Activated T-cell treated with anti-CD3 and anti-CD28 coated beads for 24 hours (primary cell): ENCODE results near the gene RANBP9.

Experiments
- DNase-seq: peaks from one replicate; pipeline ENCODE4 v3.0.0-alpha.2; 2020; ENCODE audit warnings: low read depth

The RANBP9 gene

DNA sequence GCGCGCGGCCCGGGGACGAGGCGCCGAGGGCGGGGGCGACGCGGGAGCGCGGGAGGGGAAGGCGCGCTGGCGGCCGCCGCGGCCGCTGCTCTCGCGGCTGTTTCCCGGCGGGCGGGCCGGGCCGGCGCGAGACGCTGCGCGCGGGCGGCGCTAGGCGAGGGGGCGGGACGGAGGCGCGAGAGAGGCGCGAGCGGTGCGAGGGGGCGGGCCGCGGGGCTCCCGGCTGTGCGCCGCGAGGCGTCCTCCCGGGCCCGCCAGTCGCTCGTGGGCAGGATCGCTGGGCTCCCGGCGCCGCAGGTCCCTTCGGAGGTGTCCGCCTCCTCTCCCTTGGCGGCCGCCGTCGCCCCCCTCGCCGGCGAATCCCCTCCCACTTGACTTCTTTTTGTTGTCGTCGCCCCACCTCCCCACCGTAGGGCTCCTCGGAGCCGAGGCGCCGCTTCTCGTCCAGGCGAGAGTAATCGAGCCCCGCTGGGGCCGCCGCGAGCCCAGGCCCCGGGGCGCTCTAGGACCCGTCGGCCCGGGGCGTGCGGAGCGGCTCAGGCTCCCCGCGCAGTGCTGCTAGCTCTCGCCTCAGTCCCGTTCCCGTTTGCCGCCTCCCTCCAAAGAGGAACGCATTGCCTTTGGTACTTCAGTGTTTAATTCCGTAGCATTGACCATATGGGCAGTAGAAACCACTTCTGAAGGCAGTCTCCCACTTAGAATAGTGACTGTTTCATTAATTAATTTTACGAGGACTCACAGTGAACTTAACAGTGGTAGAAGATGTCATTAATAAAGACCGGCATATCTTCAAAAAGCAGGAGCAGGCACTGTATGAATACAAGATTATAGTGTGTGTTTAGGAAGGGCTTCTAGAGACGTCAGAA, at the start of gene RANBP9:
Gene RANBP9 (minus strand): TSS at position 103 of the 866 bp plus-strand sequence. CDS start 330 bp downstream, outside the sequence.
- DNase-seq = peak; percentile 80

DNA sequence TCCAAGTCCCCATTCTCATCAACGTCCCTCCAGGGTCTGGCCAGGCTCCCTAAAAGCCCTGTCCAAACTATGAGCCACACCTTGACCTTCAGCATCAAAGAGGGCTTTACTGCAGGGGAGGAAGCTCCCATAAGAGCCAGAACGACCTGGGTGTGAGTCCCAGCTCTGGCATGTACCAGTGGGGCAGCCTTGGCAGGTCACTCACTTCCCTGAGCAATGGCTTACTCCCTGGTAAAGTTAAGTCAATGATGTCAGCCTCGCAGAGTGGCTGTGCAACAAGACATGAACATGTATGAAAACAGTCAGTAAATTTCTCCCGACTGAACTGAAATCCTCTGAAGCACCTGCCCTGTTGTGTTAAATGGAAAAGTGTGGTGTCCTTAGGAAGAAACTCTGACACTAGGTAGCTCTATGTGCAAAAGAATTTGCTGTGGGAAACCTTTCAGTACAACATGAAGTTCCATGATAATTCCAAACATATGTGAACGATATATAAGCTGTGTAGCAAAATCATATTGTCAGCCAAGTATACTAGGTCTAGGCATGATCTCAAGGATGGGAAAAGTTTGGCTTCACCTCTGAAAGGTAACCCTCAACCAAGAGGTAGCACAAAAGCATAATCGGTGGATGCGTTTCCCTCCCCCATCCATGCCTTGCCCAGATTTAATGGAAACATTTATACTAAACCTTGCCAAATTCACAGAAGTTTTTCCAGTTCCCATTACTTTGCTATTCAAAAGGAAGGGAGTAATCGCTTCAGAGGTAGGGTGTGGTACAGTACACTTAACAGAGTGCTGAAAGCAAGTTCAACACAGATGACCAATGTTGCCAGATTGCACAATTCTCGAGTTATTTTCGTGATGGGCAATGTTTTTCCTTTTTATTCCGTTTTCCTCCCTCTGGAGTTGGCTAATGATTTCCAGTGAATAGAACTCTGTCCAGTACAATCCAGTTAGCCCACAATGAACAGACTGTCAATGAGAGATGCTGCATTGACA, 49.0 kb upstream of the RANBP9 start:
- no peak for DNase-seq

DNA sequence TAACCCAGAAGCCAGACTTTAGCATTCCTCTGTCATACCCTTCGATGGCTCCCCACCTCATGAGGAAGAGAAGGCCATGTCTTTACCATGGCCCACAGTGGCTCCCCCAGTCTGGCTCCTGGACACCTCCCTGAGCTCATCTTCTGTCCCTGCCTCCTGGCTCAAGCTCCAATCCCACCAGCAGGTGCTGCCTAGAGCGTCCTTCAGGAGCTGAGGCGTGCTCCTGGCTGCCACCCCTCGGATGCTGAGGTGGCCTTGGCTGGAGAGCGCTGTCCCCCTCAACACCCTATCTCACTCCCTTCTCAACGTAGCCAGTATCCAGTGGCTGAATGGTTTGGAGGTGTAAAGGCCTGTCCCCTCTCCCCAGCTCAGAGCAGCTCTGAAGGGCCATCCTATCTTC, 47.4 kb upstream of the RANBP9 start:
- no peak for DNase-seq

DNA sequence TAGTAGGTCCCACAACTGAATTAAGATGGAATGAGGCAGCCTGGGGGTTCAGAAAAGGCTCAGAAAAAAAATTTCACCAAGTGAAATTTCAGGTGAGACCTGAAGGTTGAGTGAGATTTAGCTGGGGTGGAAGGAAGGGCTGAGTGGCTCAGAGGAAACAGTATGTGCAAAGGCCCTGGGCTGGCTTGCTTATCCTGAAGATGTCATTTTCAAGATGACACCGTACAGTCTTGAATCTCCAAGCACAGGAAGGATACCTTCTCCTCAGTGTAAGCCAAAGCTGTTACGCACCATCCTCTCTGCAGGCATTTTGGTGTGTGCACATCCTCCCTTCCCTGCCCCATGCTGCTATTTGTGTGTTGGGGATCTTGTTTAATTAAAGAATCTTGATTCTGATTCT, 43.0 kb upstream of the RANBP9 start:
- DNase-seq = no peak

DNA sequence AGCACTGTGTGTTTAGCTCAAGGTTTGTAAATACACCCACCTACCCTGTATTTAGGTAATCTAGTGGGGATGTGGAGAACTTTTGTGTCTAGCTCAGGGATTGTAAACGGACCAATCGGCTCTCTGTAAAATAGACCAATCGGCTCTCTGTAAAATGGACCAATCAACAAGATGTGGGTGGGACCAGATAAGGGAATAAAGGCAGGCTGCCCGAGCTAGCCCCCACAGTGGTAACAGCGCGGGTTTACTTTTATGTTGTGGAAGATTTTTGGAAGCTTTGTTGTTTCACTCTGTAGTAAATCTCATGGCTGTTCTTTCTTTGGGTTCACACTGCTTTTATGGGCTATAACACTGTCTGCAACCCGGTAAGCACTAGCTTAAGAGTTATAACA, 32.1 kb upstream of the RANBP9 start:
- DNase-seq = no peak

DNA sequence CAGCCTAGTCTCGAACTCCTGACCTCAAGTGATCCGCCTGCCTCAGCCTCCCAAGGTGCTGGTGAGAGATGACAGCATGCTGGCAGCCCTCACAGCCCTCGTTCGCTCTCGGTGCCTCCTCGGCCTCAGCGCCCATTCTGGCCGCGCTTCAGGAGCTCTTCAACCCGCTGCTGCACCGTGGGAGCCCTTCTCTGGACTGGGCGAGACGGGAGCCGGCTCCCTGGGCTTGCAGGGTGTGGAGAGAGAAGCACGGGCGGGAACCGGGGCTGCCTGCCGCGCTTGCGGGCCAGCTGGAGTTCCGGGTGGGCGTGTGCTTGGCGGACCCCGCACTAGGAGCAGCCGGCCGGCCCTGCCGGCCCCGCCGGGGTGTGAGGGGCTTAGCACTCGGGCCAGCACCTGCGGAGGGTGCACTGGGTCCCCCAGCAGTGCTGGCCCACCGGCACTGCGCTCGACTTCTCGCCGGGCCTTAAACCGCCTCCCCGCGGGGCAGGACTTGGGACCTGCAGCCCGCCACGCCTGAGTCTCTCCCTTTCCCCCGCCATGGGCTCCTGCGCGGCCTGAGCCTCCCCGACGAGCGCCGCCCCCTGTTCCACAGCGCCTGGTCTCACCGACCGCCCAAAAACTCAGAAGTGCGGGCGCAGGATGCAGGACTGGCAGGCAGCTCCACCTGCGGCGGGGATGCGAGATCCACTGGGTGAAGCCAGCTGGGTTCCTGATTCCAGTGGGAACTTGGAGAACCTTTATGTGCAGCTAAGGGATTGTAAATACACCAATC, 31.5 kb upstream of the RANBP9 start:
- DNase-seq = no peak

DNA sequence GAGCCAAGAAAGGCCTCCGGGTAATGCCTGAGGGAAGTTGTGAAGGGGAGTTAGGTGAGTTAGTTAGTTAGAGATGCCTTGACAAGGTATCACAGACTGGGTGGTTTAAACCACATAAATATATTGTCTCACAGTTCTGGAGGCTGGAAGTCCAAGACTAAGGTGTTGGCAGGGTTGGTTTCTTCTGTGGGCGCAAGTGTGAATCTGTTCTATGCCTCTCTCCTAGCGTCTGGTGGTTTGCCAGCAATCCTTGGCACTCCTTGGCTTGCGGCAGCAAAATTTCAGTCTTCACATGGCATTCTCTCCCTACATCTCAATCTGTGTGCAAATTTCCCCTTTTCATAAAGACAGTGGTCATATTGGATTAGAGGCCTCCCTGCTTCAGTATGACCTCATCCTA, 29.7 kb upstream of the RANBP9 start:
- no peak for DNase-seq

DNA sequence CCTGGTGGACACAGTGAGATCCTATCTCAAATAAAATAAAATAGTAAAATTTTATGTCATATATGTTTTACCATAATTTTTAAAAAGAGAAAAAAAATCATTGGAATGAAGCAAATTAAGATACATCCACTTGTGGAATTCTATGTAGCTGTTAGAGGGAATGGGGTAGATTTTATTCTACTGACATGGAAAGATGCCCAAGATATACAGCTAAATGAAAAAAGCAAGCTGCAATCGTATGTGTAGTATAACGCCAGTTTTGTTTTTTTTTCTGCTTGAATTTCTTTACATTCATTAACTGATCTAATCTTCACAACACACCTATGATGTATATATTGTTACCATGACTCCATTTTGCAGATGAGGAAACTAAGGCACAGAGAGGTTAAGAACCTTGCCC, 23.4 kb upstream of the RANBP9 start:
- DNase-seq = no peak

DNA sequence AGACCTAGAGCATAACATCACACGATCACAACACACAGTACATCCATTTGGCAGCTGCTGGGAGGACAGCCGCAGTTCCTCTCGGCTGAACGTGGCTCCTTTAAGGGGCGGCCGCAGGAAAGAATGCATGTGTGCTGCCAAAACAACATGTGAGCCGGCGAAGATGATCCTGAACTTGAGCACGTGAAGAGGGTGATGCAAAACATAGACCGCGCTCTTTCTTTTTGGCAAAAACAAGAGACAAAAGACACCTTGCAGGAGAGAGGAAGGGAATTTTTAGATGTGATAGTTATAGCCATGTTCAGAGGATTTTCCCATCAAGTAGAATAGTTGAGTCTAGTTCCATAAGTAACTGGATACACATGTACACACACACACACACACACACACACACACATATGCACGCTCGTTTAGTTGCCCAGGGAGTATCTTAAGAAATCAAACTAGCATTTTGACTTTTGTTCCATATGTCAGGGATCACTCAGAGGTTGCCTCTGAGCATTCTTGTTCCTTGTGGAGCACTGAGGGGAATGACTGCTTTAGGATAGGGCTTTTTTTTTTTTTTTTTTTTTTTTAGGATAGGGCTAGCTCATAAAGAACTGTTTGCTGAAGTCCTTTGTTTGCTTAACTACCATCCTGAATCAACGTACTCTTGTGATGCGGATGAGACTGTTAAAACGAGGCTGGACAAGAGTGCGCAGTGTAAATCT, 21.7 kb upstream of the RANBP9 start:
- no peak for DNase-seq

DNA sequence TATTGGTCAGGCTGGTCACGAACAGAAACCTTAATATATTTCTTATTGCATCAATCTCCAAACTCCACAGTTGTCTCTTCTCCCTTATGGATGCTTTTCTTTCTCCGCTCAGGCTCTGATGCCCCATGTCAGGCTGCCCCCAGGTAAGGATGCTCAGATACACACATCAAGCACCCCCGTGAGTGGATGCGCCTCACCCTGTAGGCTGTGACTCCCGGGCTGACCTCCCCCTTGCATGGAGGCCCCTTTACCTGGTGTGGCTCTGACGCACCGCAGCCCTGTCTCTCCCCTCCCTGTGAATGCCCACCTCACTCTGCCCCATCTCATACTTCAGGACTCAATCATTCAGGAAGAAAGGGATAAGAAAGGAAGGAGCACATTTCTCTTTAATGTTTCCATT, 19.1 kb upstream of the RANBP9 start:
- no peak for DNase-seq

DNA sequence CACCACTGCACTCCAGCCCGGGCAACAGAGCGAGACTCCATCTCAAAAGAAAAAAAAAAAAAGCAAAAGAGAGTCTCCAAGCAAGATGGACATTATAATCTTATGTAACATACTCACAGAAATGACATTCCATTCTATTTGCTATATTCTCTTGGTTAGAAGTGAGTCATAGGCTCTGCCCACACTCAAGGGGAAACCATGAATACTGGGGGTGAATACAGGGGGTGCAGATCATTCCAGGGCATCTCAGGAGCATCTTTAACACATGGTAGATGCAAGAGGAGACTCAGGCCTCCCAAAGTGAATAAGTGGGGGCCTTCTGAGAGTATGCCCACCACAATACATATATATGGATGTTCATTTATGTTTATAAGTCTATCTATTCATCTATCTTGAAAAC, 18.3 kb upstream of the RANBP9 start:
- DNase-seq = no peak

DNA sequence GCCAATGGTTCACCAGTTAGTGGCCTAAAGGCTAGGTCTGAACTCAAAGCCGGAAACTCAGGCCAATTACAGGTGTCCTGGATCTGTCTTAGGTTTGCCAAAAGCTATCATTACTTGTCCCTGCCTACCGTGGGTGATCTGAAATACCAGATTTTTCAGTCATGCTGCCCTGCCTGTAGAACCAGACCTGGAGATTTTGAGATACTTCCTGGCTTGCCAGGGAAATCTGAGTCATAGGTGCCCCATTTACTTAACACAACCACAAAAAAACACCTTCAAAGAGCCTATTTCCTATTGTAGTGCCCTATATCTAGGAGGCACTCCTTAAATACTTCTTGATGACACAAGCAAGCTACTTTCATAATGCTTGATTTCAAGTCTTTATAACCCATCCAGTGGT, 13.9 kb upstream of the RANBP9 start:
- DNase-seq = no peak

DNA sequence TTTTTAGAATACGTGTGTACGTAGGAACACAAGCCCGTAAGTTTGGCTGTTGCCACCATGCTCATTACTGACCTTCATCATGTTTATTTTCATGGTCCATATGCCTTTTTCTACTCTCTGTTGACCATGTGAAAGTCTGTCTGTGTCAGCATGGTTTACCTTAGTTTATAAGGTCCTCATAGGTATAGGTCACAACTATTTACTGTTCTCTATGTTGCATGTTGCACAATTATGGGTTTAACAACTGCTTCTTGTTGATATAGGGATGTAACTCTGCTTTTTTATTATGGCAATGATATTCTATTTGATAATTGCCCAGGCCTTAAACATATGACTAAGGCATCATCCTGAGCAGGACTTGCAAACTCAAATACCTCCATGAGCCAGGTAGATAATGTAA, 13.4 kb upstream of the RANBP9 start:
- DNase-seq = no peak

DNA sequence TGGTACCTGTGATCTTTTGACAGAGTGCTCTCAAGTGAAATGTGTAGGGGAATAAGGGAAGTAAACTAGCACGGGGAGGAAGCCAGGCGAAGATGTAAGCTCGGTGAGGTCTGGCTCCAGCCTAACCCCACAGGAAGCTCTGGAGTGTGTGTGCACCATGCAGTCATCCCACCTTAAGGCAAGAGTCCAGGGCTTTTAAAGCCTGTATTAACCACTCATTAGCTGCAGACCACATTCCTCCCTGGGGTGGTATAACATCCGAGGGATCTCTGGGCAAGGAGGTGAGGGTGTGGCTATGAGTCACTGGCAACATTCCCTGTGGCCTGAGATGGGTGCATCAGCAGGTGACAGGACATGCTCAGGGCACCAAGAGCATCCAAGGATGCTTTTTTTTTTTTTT, 12.5 kb upstream of the RANBP9 start:
- no peak for DNase-seq

DNA sequence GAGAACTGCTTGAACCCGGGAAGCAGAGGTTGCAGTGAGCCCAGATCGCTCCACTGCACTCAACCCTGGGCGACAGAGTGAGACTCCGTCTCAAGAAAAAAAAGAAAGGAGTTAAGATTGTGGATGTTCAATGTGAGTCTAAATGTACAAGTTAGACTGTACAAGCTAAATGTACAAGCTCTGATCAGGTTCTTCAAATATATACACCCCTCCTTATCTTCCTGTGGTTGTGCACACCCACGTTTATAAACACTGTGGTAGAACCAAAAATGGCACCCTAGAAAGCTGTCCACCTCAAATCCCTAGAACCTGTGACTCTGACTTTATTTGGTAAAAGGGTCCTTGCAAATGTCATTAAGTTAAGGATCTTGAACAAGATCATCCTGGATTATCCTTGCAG, 11.2 kb upstream of the RANBP9 start:
- DNase-seq = no peak

DNA sequence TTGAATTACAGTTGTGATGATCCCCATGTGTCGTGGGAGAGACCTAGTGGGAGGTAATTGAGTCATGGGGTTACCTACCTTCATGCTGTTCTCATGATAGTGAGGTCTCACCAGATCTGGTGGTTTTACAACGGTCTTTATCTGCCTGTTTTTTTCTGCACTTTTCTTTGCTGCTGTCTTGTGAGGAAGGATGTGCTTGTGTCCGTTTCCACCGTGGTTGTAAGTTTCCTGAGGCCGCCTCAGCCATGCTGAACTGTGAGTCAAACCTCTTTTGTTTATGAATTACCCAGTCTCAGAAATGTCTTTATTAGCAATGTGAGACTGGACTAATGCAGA, 6.5 kb upstream of the RANBP9 start:
- no peak for DNase-seq

DNA sequence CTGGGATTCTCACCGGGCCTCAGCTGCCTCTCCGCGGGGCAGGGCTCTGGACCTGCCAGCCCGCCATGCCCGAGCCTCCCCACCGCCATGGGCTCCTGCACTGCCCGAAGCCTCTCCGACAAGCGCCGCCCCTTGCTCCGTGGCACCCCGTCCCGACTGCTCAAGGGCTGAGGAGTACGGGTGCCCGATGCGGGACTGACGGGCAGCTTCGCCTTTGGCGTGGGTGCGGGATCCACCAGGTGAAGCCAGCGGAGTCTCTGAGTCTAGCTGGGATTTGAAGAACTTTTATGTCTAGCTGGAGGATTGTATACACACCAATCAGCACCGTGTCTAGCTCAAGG, 5.3 kb upstream of the RANBP9 start:
- DNase-seq = no peak

DNA sequence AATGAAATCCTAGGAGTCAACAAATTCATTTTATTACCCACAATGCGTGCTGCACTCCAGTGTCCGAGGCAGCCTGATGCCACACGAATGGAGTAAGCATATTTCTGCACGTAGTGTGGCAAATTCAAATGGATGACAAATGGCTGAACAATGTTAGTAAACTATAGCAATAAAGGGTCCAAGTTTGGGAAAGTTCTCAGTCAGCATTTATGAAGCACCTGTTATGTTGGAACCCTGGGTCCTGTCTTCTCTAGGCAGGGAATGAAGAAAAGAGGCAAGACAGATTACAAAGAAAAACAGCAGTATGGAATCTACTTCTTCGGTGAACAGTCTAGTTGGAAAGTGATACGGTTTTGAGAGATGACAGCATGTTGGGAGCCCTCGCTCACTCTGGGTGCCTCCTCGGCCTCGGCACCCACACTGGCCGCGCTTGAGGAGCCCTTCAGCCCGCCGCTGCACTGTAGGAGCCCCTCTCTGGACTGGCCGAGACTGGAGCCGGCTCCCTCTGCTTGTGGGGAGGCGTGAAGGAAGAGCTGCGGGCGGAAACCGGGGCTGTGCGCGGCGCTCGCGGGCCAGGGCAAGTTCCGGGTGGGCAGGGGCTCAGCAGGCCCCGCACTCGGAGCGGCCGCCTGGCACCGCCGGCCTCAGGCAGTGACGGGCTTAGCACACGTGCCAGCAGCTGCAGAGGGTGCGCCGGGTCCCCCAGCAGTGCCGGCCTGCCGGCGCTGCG, 4.8 kb upstream of the RANBP9 start:
- no peak for DNase-seq

DNA sequence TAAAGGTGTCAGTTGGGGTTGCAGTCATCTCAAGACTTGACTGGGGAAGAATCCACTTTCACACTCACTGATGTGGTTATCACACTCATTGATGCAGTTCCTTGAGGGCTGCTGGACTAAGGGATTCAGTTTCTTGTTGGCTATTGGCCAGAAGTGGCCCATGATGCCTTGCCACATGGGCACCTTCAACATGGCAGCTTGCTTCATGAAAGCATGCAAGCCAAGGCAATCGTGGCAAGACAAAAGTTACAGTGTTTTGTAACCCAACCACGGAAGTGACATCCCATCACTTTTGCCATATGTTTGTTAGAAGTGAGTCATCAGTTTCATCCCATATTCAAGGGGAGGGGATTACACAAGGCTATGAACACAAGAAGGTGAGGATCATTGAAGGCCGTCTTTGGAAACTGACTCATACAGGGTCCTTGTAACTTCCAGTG, 3.8 kb upstream of the RANBP9 start:
- no peak for DNase-seq

DNA sequence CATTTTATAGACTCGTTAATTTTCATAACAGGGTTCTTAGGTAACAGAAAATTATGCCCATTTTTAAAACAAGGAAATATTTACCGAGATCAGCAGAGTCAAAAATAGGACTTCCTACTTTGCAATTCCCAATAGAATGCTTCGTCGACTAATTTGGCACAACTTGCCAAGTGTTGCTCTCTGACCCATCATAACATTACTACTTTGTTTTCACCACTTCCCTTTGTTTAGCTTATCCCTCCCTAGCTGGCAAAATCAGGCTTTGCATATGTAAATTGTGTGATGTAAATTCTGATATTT, 914 bp upstream of the RANBP9 start:
- DNase-seq = no peak

DNA sequence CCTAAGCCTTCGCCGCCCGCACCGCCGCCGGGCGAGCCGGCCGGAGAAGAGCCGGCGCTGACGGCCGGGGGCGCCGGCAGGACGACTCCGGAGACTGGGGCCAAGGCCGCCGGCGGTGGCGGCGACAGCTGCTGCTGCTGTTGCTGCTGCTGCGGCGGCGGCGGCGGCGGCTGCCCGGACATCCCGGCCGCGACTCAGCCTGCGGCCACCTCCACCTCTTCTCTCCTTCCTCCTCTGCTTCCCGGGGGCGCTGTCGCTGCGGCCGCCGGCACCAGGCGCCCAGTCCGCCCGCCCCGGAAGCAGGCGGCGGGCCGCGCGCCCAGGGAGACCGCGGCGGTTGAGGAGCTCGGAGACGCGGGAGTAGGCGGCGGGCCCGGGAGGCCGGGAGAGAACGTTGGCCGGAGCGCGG, 307 bp downstream of the RANBP9 start:
- no peak for DNase-seq
